ENCODE data around the gene RCOR2.

GRCh38 chr11:63920939-63921417 lies 4.0 kb upstream of the RCOR2 start:
- TF ChIP-seq POLR2A (IDR thresholded peaks at IDR 0.05) = no peak
- TF ChIP-seq CTCF (IDR thresholded peaks at IDR 0.05) = peak; percentile 33 to 56 (median 47)

Data from right lobe of liver (tissue), 4 donors.